Stimulated activated CD4-positive, alpha-beta T cell treated with anti-CD3 and anti-CD28 coated beads, TNF-alpha, amount 100 ng/mL, for 4 hours (primary cell): ENCODE measurements around the gene RFX3.
"Not testable (repeated sequence)": the region's sequence is repeated elsewhere in the genome, so short reads cannot be mapped to it uniquely, and the experiment has no call there.

Experiments
- DNase-seq, 3 experiments: peaks; one replicate each; pipeline ENCODE4 v3.0.0-alpha.2; 2020; ENCODE audit warnings: low read depth in 3 of 3

Gene RFX3

GRCh38 chr9:3359048-3359692, 166.6 kb downstream of the RFX3 start:
- no peak for DNase-seq

- no peak for DNase-seq
Measured at GRCh38 chr9:3348169-3348568, 177.6 kb downstream of the RFX3 start.

- no peak for DNase-seq
Measured at GRCh38 chr9:3346549-3346948, 179.3 kb downstream of the RFX3 start.

GRCh38 chr9:3343671-3344070, 182.1 kb downstream of the RFX3 start:
- no peak for DNase-seq

- DNase-seq, result no peak
Measured at GRCh38 chr9:3342159-3342777, 183.5 kb downstream of the RFX3 start.

- DNase-seq, result no peak
Measured at GRCh38 chr9:3337515-3338225, 188.1 kb downstream of the RFX3 start.

- no peak for DNase-seq
Measured at GRCh38 chr9:3336951-3337350, 188.8 kb downstream of the RFX3 start.

GRCh38 chr9:3332802-3333201, 193.0 kb downstream of the RFX3 start:
- no peak for DNase-seq

- DNase-seq, result no peak
Measured at GRCh38 chr9:3331801-3332200, 194.0 kb downstream of the RFX3 start.

GRCh38 chr9:3330792-3331420, 194.9 kb downstream of the RFX3 start:
- DNase-seq, result no peak

- DNase-seq, result no peak
Measured at GRCh38 chr9:3329361-3329760, 196.4 kb downstream of the RFX3 start.

- no peak for DNase-seq
Measured at GRCh38 chr9:3323714-3324113, 202.1 kb downstream of the RFX3 start.

- DNase-seq, result no peak
Measured at GRCh38 chr9:3321186-3321585, 204.6 kb downstream of the RFX3 start.

GRCh38 chr9:3312595-3312994, 213.2 kb downstream of the RFX3 start:
- DNase-seq, result not testable (repeated sequence)

- DNase-seq, result no peak
Measured at GRCh38 chr9:3308609-3309008, 217.2 kb downstream of the RFX3 start.

- DNase-seq, result not testable (repeated sequence)
Measured at GRCh38 chr9:3304388-3304787, 221.4 kb downstream of the RFX3 start.

- DNase-seq, result no peak
Measured at GRCh38 chr9:3299872-3300271, 225.9 kb downstream of the RFX3 start.

- no peak for DNase-seq
Measured at GRCh38 chr9:3296536-3296935, 229.3 kb downstream of the RFX3 start.

- no peak for DNase-seq
Measured at GRCh38 chr9:3292311-3292710, 233.5 kb downstream of the RFX3 start.

- DNase-seq, result no peak
Measured at GRCh38 chr9:3290231-3290840, 235.5 kb downstream of the RFX3 start.

- DNase-seq, result no peak
Measured at GRCh38 chr9:3288686-3289085, 237.1 kb downstream of the RFX3 start.
